KOPT-K1 (cell line): Measurements from ENCODE around the gene SORCS2.

ENCODE experiments used
- H3K27ac ChIP-seq: fragments of 200-600 bp; sonication (generic); 2 replicates; pipeline ENCODE4 v1.5.1; 2016; ENCODE audit warnings: antibody characterized with exemption, mild to moderate bottlenecking, low read depth, low read length; ENCODE audit not compliant: poor library complexity, severe bottlenecking
- H3K36me3 ChIP-seq: fragments of 200-600 bp; sonication (generic); 2 replicates; pipeline ENCODE4 v1.5.1; 2017; ENCODE audit warnings: antibody characterized with exemption, mild to moderate bottlenecking, low read length, moderate library complexity; ENCODE audit not compliant: insufficient read depth
- H3K9me3 ChIP-seq: fragments of 200-600 bp; sonication (generic); 2 replicates; pipeline ENCODE4 v1.5.1; 2017; ENCODE audit warnings: antibody characterized with exemption, low read length, mild to moderate bottlenecking; ENCODE audit not compliant: insufficient read depth, poor library complexity, severe bottlenecking

SORCS2 gene

DNA sequence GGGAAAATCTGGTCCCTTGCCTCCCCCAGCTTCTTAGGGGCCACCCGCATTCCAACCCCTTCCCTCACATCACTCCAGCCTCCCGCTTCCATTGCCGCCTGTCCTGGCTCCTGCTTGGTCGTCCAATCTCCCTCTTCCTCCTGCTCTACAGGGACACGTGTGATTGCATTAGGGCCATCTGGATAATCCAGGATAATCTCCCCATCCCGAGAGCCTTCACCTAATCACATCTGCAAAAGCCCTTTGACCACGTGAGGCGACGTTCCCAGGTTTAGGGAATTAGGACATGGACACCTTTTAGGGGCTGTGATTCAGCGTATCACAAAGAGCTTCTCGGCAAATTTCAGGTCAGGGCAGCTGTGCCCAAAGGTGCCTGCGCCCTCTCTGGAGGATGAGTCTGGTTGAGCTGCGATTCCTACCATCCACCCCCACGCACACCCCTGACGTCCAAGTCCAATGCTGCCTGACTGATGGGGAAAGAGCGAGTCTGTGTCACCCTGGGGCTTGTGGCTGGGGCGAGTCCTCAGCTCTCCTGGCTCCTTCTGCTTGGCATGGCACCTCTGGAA is 137.8 kb downstream of the SORCS2 start:
- Histone ChIP-seq H3K27ac (no peak overlapping the region), H3K9me3 (no peaks in the 10 kb centered on the region)

GRCh38 chr4:7330811-7331681 is 138.7 kb downstream of the SORCS2 start:
- H3K36me3 ChIP-seq: no peaks in the 10 kb centered on the region
- no peaks in the 10 kb centered on the region for H3K9me3 ChIP-seq
- H3K27ac ChIP-seq: no peak overlapping the region

More for the DNA sequence above, 137.8 kb downstream of the SORCS2 start:
- no peaks in the 10 kb centered on the region for H3K36me3 ChIP-seq

GRCh38 chr4:7331682-7332000 is 139.3 kb downstream of the SORCS2 start:
- H3K9me3 ChIP-seq: no peaks in the 10 kb centered on the region
- no peak overlapping the region for H3K27ac ChIP-seq
- H3K36me3 ChIP-seq: no peaks in the 10 kb centered on the region

GRCh38 chr4:7332216-7333023 is 140.1 kb downstream of the SORCS2 start:
- Histone ChIP-seq H3K27ac (no peak overlapping the region), H3K36me3 (no peaks in the 10 kb centered on the region), H3K9me3 (no peaks in the 10 kb centered on the region)

DNA sequence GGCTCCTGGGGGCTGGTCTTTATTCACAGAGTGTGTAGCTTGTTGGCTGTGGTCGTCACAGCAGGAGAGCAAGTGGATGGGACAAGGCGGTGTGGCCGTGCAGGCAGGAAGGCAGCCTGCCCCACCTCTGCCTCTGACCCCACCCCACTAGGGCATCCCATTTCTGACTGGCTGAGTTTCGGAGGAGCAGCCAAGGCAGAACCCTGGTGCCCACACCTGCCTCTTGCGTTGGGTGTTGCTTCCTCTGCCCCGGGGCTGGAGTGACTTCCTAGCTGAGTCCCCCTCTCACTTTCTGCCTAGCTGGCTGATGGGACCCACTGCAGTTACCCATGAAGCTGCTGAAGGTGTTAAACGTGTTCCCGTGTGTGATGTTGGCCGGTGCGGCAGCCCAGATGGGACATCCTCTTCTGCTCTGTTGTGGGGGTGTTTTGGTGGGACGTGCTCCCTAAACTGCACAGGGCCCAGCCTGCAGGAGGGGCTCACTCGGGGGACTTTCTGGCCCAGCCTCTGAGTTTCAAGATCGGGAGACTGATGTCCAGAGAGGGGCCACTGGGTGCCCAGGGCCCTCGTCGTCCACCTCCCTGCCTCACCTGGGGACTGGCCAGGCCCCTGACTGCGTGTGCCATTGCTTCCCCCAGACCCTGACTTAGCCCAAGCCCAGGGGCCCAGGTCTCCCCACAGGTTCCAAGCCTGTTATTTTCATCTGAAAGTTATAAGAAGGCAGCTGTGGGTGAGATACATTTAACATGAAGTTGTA is 140.9 kb downstream of the SORCS2 start:
- H3K27ac ChIP-seq: no peak overlapping the region
- no peaks in the 10 kb centered on the region for H3K36me3 ChIP-seq

DNA sequence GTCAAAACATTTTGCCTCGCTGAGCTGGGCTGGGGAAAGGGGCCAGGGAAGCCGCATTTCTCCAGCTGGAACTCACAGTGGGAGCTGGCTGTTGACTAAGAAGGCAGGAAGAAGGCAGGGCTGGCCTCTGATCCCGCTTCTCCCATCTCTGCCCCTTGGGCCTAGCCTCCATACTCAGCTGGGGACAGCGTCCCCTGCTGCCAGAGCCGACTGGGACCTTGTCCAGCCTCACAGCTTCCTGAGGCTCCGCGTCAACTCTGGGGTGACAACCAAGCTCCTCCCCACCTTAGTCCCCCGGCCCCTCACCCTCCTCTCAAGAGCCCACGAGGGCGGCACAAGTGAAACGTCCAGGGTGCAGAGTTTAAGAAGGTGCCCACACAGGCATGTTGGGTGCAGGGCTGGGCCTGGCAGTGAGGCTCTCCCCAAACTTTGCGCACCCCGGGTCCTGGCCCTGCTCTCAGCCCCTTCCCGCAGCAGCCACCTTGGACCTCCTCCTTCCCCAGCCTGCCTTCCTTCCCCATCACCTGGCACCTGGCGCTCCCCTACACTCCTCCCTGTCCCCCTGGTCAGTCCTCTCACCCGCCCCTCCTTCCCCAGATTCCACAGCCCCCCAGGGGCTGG is 141.6 kb downstream of the SORCS2 start:
- Histone ChIP-seq H3K36me3 (no peaks in the 10 kb centered on the region), H3K27ac (no peak overlapping the region), H3K9me3 (no peaks in the 10 kb centered on the region)

More for the DNA sequence above, 140.9 kb downstream of the SORCS2 start:
- H3K9me3 ChIP-seq: no peaks in the 10 kb centered on the region

DNA sequence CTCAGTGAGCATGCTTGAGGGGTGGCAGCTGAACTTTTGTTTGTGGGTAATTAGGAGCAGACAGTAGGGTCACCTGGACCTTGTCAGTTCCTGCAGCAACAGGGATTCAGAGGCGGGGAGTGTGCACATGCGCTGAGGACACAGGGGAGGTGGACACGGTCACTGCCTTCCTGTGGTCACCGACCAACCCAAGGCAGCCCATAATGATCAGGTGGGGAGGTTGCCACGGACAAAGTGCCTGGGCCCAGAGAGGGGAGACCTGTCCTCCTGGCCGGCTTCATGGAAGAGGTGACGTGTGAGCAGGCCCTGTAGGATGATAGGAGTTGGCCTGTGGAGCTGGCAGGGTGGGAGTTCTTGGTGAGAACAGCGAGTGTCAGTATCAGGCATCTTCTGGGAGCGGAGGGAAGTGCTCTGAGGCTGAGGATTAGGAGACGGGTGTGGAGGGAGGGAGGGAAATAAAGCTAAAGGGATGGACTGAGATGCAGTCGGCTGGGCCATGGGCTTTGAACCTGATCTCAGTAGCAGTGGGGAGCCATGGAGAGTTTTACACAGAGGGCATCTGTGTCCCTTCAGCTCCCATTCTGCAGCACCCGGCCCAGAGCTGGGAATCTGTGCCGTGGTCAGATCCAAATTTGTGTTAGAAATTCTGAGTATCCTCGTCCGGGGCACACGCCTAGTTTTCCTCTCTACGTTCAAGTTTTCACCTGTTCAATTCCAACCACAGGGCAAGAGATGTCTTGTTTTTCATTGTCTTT is 142.4 kb downstream of the SORCS2 start:
- Histone ChIP-seq H3K36me3 (no peaks in the 10 kb centered on the region), H3K27ac (no peak overlapping the region)

GRCh38 chr4:7335344-7336066 is 143.2 kb downstream of the SORCS2 start:
- no peaks in the 10 kb centered on the region for H3K36me3 ChIP-seq
- no peak overlapping the region for H3K27ac ChIP-seq
- no peaks in the 10 kb centered on the region for H3K9me3 ChIP-seq

More for the DNA sequence above, 142.4 kb downstream of the SORCS2 start:
- no peaks in the 10 kb centered on the region for H3K9me3 ChIP-seq

- H3K9me3 ChIP-seq: no peaks in the 10 kb centered on the region
- H3K36me3 ChIP-seq: no peaks in the 10 kb centered on the region
- H3K27ac ChIP-seq: no peak overlapping the region
Observed at GRCh38 chr4:7336067-7336569, 143.8 kb downstream of the SORCS2 start.

DNA sequence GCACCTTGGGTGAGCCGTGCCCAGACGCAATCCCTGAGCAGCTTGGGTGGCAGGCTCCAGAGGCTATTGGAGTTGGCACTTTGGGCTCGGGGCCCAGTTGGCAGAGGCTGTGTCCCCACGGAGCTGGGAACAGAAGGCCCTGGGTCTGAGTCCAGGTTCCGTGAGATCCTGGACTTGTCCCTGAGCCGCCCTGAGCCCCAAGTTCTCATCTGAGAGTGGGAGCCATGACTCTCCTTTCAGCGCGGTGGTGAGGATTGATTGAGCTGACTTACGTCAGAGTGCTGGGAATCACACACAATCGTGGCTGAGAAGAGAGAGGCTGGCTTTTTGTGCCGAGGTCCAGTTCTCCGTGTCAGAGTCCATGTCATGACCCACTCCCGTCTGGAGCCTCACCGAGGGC is 144.4 kb downstream of the SORCS2 start:
- H3K9me3 ChIP-seq: no peaks in the 10 kb centered on the region
- no peak overlapping the region for H3K27ac ChIP-seq
- no peaks in the 10 kb centered on the region for H3K36me3 ChIP-seq

DNA sequence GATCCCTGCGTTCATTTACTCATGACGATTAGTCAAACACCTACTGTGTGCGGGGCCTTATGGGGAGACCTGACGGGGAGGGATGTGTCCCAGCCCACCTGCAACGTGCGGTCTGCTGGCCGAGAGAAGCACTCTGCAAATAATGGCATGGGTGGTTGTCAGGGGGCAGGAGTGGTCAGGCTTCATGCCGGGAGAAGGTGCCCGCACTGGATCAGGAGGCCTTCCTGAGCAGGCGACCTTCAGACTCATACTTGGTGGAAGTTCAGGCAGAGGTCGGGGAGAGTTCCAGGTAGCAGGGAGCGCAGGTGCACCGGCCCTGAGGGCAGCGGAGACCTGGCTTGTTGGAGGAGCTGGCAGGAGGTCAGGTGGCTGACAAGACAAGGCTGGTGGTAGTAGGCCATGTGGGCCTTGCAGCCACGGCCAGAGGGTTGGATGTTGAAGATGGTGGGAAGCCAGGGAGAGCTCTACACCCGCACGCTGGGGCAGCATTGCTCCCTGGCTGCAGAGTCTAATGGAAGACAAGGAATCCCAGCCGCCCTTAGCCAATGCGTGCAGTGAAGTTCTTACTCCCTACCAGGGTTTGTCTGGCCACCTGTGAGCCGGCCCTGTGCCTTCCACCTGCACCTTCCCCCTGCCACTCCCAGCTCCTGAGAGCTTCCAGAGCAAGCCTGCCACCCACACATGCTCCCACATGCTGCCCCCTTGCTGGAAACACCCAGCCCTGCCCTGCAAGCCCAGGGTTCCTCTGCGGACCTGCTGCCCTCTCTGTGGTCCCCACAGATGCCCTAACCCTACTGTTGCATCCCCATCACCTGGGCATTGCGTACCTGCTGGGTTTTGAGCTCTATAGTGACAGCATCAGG is 145.1 kb downstream of the SORCS2 start:
- H3K36me3 ChIP-seq: no peaks in the 10 kb centered on the region
- H3K9me3 ChIP-seq: no peaks in the 10 kb centered on the region
- no peak overlapping the region for H3K27ac ChIP-seq

- Histone ChIP-seq H3K36me3 (no peaks in the 10 kb centered on the region), H3K27ac (no peak overlapping the region), H3K9me3 (no peaks in the 10 kb centered on the region)
Observed at GRCh38 chr4:7338059-7338452, 145.7 kb downstream of the SORCS2 start.
